ENCODE data around the gene MRLN. TPM values are rescaled to one million over a fixed set of nuclear protein-coding genes. Genes with fewer than 3 reads are reported as not detected.

The MRLN gene
- under 1 TPM in 1 of 6 donors, not detected in 5; 0.91 TPM for total RNA-seq

GRCh38 chr10:59753267-59753666 lies at the start of gene MRLN:
Gene MRLN, minus strand, starts transcription at chr10:59753455.
- H3K36me3 ChIP-seq: no peaks in the 10 kb centered on the region

GRCh38 chr10:59801171-59801570 lies 47.9 kb upstream of the MRLN start:
- Histone ChIP-seq H3K9me3 (no peaks in the 10 kb centered on the region), H3K4me1 (peaks cover 0 to 6% (median 2%) of the 10 kb centered on the region in 4 donors), H3K27me3 (no peaks in the 10 kb centered on the region), H3K4me3 (no peak overlapping the region), H3K36me3 (peaks cover 11 to 66% (median 30%) of the 10 kb centered on the region in 4 donors), H3K27ac (no peak overlapping the region)
- DNase-seq (no peak), ATAC-seq (ENCODE audit: low FRiP score in 2 of 2) (no peak)
- TF ChIP-seq POLR2A (IDR thresholded peaks at IDR 0.05) (no peak), CTCF (IDR thresholded peaks at IDR 0.05) (no peak), EP300 (IDR thresholded peaks at IDR 0.05) (no peak), POLR2AphosphoS5 (IDR thresholded peaks at IDR 0.05) (no peak)
- 52 to 59% methylated on average over 2 of the region's 2 CpGs for WGBS, 2 donors

More at GRCh38 chr10:59753267-59753666, at the start of gene MRLN:
- TF ChIP-seq POLR2A (IDR thresholded peaks at IDR 0.05): no peak
- no peak for TF ChIP-seq POLR2AphosphoS5 (IDR thresholded peaks at IDR 0.05)
- no peak for TF ChIP-seq CTCF (IDR thresholded peaks at IDR 0.05)
- TF ChIP-seq EP300 (IDR thresholded peaks at IDR 0.05): no peak
- Histone ChIP-seq H3K27me3 (no peaks in the 10 kb centered on the region), H3K9me3 (no peaks in the 10 kb centered on the region), H3K4me3 (no peak within 1 kb of the TSS), H3K27ac (no peak within 1 kb of the TSS), H3K4me1 (no peaks in the 10 kb centered on the region)
- 73 to 76% methylated on average over 3 of the region's 3 CpGs for WGBS, 2 donors
- no peak for ATAC-seq (ENCODE audit: low FRiP score in 2 of 2)
- DNase-seq: no peak

GRCh38 chr10:59799421-59799820 lies 46.2 kb upstream of the MRLN start:
- 88 to 100% methylated on average over 1 of the region's 1 CpG for WGBS, 2 donors
- no peak for ATAC-seq (ENCODE audit: low FRiP score in 2 of 2)
- Histone ChIP-seq H3K4me1 (peaks cover 0 to 6% (median 2%) of the 10 kb centered on the region in 4 donors), H3K27ac (no peak overlapping the region), H3K36me3 (peaks cover 6 to 59% (median 17%) of the 10 kb centered on the region in 4 donors), H3K9me3 (no peaks in the 10 kb centered on the region), H3K27me3 (no peaks in the 10 kb centered on the region), H3K4me3 (no peak overlapping the region)
- TF ChIP-seq POLR2A (IDR thresholded peaks at IDR 0.05) (no peak), EP300 (IDR thresholded peaks at IDR 0.05) (no peak), POLR2AphosphoS5 (IDR thresholded peaks at IDR 0.05) (no peak), CTCF (IDR thresholded peaks at IDR 0.05) (no peak)
- DNase-seq: no peak

GRCh38 chr10:59793919-59794318 lies 40.7 kb upstream of the MRLN start:
- H3K36me3 ChIP-seq: peaks cover 12 to 69% (median 37%) of the 10 kb centered on the region in 4 donors

More at GRCh38 chr10:59793919-59794318, 40.7 kb upstream of the MRLN start:
- no peaks in the 10 kb centered on the region for H3K9me3 ChIP-seq
- no peaks in the 10 kb centered on the region for H3K27me3 ChIP-seq
- no peak for DNase-seq
- TF ChIP-seq POLR2A (IDR thresholded peaks at IDR 0.05) (no peak), POLR2AphosphoS5 (IDR thresholded peaks at IDR 0.05) (no peak), CTCF (IDR thresholded peaks at IDR 0.05) (no peak), EP300 (IDR thresholded peaks at IDR 0.05) (no peak)
- H3K27ac ChIP-seq: no peak overlapping the region
- H3K4me3 ChIP-seq: no peak overlapping the region
- 63 to 66% methylated on average over 2 of the region's 2 CpGs for WGBS, 2 donors
- no peak for ATAC-seq (ENCODE audit: low FRiP score in 2 of 2)
- H3K4me1 ChIP-seq: no peaks in the 10 kb centered on the region
